Endothelial cell of umbilical vein (primary cell): Measurements from ENCODE around the gene PSD2. TPM values are rescaled to one million over a fixed set of nuclear protein-coding genes. Genes with fewer than 3 reads are reported as not detected.

Experiments used
- BruUV-seq: library from RNA; stranded (reverse); fragments of 400-500 nt; replicated peaks from 2 replicates; lab custom pipeline; 2021; lab: Mats Ljungman, UMichigan
- CTCF ChIA-PET: fragments of 300-600, 350-600 bp; sonication (Branson Sonifier 250); formaldehyde crosslinking; loops from one replicate; lab custom pipeline; 2021; ENCODE audit warnings: antibody characterized with exemption, inconsistent platforms; lab: Charles Lee
- POLR2A ChIA-PET: fragments of 300-600, 350-600 bp; sonication (Branson Sonifier 250); formaldehyde crosslinking; loops from one replicate; lab custom pipeline; 2021; ENCODE audit warnings: antibody characterized with exemption, inconsistent platforms; lab: Charles Lee
- DNase-seq: peaks from one replicate; pipeline ENCODE4 v3.0.0-alpha.2; 2011; ENCODE audit warnings: low read depth, low spot score
- FAIRE-seq: peaks from 2 replicates; lab custom pipeline; 2011; peaks lifted over from hg19 to GRCh38; lab: Jason Lieb, UNC
- H2AFZ ChIP-seq: 2 replicates; pipeline ENCODE4 v1.6.0; 2012; ENCODE audit warnings: low read depth, low read length, control low read depth, inconsistent platforms
- H3K27ac ChIP-seq: 2 replicates; pipeline ENCODE4 v1.5.1; 2011; ENCODE audit warnings: low read depth, mild to moderate bottlenecking, control low read depth, low read length, moderate library complexity; ENCODE audit not compliant: insufficient read depth
- H3K27me3 ChIP-seq, 2 experiments: 2 replicates each; pipeline versions ENCODE4 v1.6.0 to v1.6.1; 2011; ENCODE audit warnings: low read length in 2 of 2, mixed read lengths in 1 of 2; ENCODE audit not compliant: control insufficient read depth in 2 of 2, insufficient read depth in 2 of 2
- H3K36me3 ChIP-seq, 2 experiments: 2 replicates in 1 of 2; 3 replicates in 1 of 2; pipeline ENCODE4 v1.5.1; 2011; ENCODE audit warnings: low read length in 2 of 2, mild to moderate bottlenecking in 1 of 2, moderate library complexity in 1 of 2; ENCODE audit not compliant: control insufficient read depth in 2 of 2, insufficient read depth in 2 of 2; ENCODE audit errors: extremely low read depth in 1 of 2
- H3K4me1 ChIP-seq: 3 replicates; pipeline ENCODE4 v1.5.1; 2011; ENCODE audit warnings: mild to moderate bottlenecking, low read length; ENCODE audit not compliant: control insufficient read depth, insufficient read depth; ENCODE audit errors: extremely low read depth
- H3K4me2 ChIP-seq: 2 replicates; pipeline ENCODE4 v1.6.1; 2011; ENCODE audit warnings: low read length, control low read depth, mixed read lengths; ENCODE audit not compliant: insufficient read depth
- H3K4me3 ChIP-seq, 3 experiments: fragments of 200-600 bp in 1 of 3; sonication (generic), shearing (Covaris generic) in 1 of 3; replicated peaks in 1 of 3; 2 replicates each; pipeline ENCODE4 v1.5.1; 2011 to 2016; ENCODE audit warnings: control low read depth in 3 of 3, low read length in 3 of 3, mild to moderate bottlenecking in 2 of 3, inconsistent platforms in 1 of 3, low read depth in 1 of 3, moderate library complexity in 1 of 3; ENCODE audit not compliant: insufficient read depth in 1 of 3
- H3K79me2 ChIP-seq: 2 replicates; pipeline ENCODE4 v1.6.0; 2012; ENCODE audit warnings: low read length, inconsistent platforms; ENCODE audit not compliant: control insufficient read depth, insufficient read depth
- H3K9ac ChIP-seq: replicated peaks from 2 replicates; pipeline ENCODE3; 2011; ENCODE audit warnings: low read length, control low read depth; ENCODE audit not compliant: insufficient read depth; ENCODE audit errors: extremely low read depth
- H3K9me1 ChIP-seq: replicated peaks from 3 replicates; pipeline ENCODE4 v1.6.0; 2011; ENCODE audit warnings: mild to moderate bottlenecking, low read length; ENCODE audit not compliant: control insufficient read depth, insufficient read depth; ENCODE audit errors: extremely low read depth
- H3K9me3 ChIP-seq: replicated peaks from 2 replicates; pipeline ENCODE4 v1.5.1; 2012; ENCODE audit warnings: low read length, inconsistent platforms; ENCODE audit not compliant: control insufficient read depth, insufficient read depth
- H4K20me1 ChIP-seq: replicated peaks from 2 replicates; pipeline ENCODE3; 2011; ENCODE audit warnings: mild to moderate bottlenecking, low read length; ENCODE audit not compliant: control insufficient read depth, insufficient read depth; ENCODE audit errors: extremely low read depth
- CTCF ChIP-seq, 2 donors: IDR thresholded peaks; 1 replicate in 1 of 2; 2 replicates in 1 of 2; pipeline ENCODE4 v1.5.1; 2011; ENCODE audit warnings: low read length in 2 of 2, mild to moderate bottlenecking in 2 of 2, moderate library complexity in 2 of 2, control low read depth in 1 of 2, inconsistent platforms in 1 of 2, low read depth in 1 of 2; ENCODE audit not compliant: insufficient read depth in 1 of 2; ENCODE audit errors: extremely low read depth in 1 of 2
- EZH2 ChIP-seq: IDR thresholded peaks from 2 replicates; pipeline ENCODE4 v1.6.1; 2012; ENCODE audit warnings: borderline replicate concordance, low read depth, mild to moderate bottlenecking, moderate library complexity, low read length, inconsistent platforms; ENCODE audit not compliant: severe bottlenecking
- FOS ChIP-seq: IDR thresholded peaks from 2 replicates; pipeline ENCODE4 v1.6.1; 2011; ENCODE audit warnings: mild to moderate bottlenecking, low read length, moderate library complexity, borderline replicate concordance; ENCODE audit not compliant: insufficient read depth
- GATA2 ChIP-seq: IDR thresholded peaks from 2 replicates; pipeline ENCODE4 v1.7.0; 2011; ENCODE audit warnings: low read depth, mild to moderate bottlenecking, moderate library complexity, mixed read lengths, low read length; ENCODE audit not compliant: insufficient read length, insufficient read depth
- JUN ChIP-seq: IDR thresholded peaks from 2 replicates; pipeline ENCODE4 v1.6.1; 2011; ENCODE audit warnings: borderline replicate concordance, low read depth; ENCODE audit not compliant: insufficient read length, insufficient read depth
- MYC ChIP-seq: IDR thresholded peaks from one replicate; pipeline ENCODE4 v1.6.1; 2011; ENCODE audit warnings: mild to moderate bottlenecking, low read depth, low read length
- POLR2A ChIP-seq: IDR thresholded peaks from 2 replicates; pipeline ENCODE4 v1.6.1; 2012; ENCODE audit warnings: low read depth, mild to moderate bottlenecking, control low read depth, low read length
- POLR2AphosphoS5 ChIP-seq: IDR thresholded peaks from 2 replicates; pipeline ENCODE4 v1.6.1; 2012; ENCODE audit warnings: low read depth, mild to moderate bottlenecking, control low read depth, low read length, moderate library complexity; ENCODE audit not compliant: insufficient read depth
- dilution Hi-C: fragments of 300-500 bp; cut with MboI; formaldehyde crosslinking; loops from one replicate; pipeline ENCODE4 v1.15.0; 2019; ENCODE audit warnings: low sequenced_read_pairs; ENCODE audit not compliant: extremely low pct_ligation_motif_present
- intact Hi-C: fragments of 100-400 bp; cut with micrococcal nuclease; formaldehyde crosslinking; loops from one replicate; pipeline ENCODE4 v1.10.0; 2022
- polyA plus RNA-seq, 4 experiments: library from polyadenylated mRNA; depleted of rRNA in 3 of 4; stranded (reverse) in 3 of 4; unstranded in 1 of 4; fragments of >200 nt; gene quantifications; 2 replicates each; pipeline versions ENCODE4 v1.2.1 to v1.2.3, GENCODE V29; 2011 to 2012; ENCODE audit warnings: missing spikeins in 1 of 4
- total RNA-seq: library from RNA; stranded (reverse); gene quantifications from 2 replicates; pipeline ENCODE4 v1.2.3, GENCODE V29; 2021
- TF ChIP-seq, protein P1 (sequence below): IDR thresholded peaks from 2 replicates; pipeline ENCODE4 v1.6.1; 2011; ENCODE audit not compliant: insufficient read depth, insufficient read length

PSD2 gene
- total and polyA plus RNA-seq, 2 donors (not counting 3 experiments of a cell fraction or from before 2014, with no cell fraction given) = not detected

GRCh38 chr5:139798883-139799282 is 3.3 kb downstream of the PSD2 start:
- Histone ChIP-seq H3K4me3 (no peak overlapping the region), H2AFZ (no peak overlapping the region), H3K27ac (no peak overlapping the region), H3K36me3 (no peaks in the 10 kb centered on the region), H3K9ac (no peak overlapping the region), H3K9me3 (no peaks in the 10 kb centered on the region), H4K20me1 (no peaks in the 10 kb centered on the region), H3K4me1 (no peaks in the 10 kb centered on the region), H3K27me3 (peaks cover 41 to 44% of the 10 kb centered on the region in 2 experiments), H3K4me2 (no peak overlapping the region), H3K79me2 (no peaks in the 10 kb centered on the region), H3K9me1 (no peaks in the 10 kb centered on the region)
- BruUV-seq = no TSS peak
- intact Hi-C loops = no loop called here
- dilution Hi-C loops = no loop called here
- POLR2A ChIA-PET = no interaction called here
- CTCF ChIA-PET = interaction anchor here (0.7 to 3.8 kb wide), 4 partner anchors 8 to 348 kb away, joined by 3 to 34 read pairs (median 4); no protein-coding TSS in a partner anchor
- no peak for FAIRE-seq
- TF ChIP-seq POLR2AphosphoS5 (no peak), POLR2A (no peak), MYC (no peak), CTCF (IDR thresholded peaks at IDR 0.05; ENCODE audit: extremely low read depth in 1 of 2, insufficient read depth in 1 of 2, low read depth in 1 of 2, low read length in 2 of 2) (no peak), FOS (no peak), JUN (no peak), EZH2 (no peak), GATA2 (no peak)
- TF ChIP-seq, protein P1, sequence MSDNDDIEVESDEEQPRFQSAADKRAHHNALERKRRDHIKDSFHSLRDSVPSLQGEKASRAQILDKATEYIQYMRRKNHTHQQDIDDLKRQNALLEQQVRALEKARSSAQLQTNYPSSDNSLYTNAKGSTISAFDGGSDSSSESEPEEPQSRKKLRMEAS = no peak
- DNase-seq = no peak
